GM12875 (cell line): ENCODE measurements around the gene DRC1.

Source experiments
- H3K4me3 ChIP-seq: one replicate; pipeline ENCODE4 v1.5.1; 2011; ENCODE audit warnings: low read depth, low read length, control low read depth
- TF ChIP-seq, protein P1 (sequence below): IDR thresholded peaks from 2 replicates; pipeline ENCODE4 v1.5.1; 2011; ENCODE audit warnings: low read depth, mild to moderate bottlenecking, control low read depth, inconsistent platforms, low read length, moderate library complexity, borderline replicate concordance; ENCODE audit not compliant: insufficient read depth

Gene DRC1

DNA sequence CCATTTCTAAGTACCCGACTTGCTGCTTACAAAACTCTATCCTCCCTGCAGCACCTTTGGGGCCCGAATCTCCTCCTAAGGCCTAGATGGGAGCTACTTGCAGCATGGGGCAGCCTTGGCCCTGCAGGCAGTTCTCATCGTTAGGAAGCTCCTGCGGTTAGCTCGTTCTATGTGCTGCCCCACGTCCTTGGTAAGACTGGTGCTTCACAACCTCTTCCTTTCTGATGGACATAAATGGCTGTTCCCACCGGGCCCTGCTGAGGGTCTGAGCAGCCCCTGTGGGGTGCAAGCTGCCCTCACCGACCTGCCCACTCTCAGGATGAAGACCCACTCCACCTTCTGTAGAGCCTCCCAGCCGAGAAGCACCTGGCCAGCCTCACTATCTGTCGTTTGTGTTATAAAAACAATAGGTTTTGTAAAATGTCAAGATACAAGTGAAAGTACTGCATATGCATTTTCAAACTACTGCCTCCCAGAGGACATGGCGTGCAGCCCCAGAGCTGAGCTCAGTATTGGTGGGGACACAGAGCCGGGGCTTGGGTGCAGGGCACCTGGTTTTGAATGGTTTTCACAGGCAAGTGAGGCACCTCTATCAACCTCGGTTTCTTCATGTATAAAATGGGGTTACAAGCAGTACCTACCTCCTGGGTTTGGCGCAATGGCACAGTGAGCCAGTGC, 56.8 kb downstream of the DRC1 start:
- TF ChIP-seq, protein P1, sequence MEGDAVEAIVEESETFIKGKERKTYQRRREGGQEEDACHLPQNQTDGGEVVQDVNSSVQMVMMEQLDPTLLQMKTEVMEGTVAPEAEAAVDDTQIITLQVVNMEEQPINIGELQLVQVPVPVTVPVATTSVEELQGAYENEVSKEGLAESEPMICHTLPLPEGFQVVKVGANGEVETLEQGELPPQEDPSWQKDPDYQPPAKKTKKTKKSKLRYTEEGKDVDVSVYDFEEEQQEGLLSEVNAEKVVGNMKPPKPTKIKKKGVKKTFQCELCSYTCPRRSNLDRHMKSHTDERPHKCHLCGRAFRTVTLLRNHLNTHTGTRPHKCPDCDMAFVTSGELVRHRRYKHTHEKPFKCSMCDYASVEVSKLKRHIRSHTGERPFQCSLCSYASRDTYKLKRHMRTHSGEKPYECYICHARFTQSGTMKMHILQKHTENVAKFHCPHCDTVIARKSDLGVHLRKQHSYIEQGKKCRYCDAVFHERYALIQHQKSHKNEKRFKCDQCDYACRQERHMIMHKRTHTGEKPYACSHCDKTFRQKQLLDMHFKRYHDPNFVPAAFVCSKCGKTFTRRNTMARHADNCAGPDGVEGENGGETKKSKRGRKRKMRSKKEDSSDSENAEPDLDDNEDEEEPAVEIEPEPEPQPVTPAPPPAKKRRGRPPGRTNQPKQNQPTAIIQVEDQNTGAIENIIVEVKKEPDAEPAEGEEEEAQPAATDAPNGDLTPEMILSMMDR: no peak

DNA sequence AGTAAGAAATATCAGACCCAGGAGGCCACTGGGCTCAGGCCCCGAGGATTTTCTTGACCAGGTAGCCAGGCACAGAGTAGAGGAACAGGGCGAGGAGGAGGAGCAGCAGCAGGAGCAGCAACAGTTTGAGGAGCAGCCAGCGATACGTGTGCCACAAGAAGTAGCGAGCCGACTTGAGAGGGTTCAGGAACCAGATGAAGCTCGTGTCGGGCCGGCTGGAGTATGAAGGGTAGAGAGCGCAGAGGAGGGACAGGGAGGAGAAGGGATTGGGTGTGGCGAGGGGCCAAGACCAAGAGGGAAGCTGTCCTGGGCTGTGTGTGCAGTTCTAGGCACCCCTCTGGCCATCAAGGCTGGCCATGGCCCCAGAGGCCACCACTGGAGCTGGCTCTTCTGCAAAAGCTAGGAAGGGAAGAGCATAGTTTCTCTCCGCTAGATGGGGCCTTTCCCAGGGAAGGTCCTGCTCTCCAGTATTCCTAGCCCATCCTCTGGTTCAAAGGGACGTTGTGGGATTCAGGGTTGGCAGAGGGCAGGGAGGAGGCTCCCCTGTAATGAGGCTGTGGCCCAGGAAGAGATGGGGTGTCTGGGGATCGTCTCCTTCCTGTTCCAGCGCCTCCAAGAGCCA, 58.4 kb downstream of the DRC1 start:
- H3K4me3 ChIP-seq: no peak overlapping the region
- TF ChIP-seq, protein P1: no peak

More for the DNA sequence above, 56.8 kb downstream of the DRC1 start:
- H3K4me3 ChIP-seq: no peak overlapping the region

DNA sequence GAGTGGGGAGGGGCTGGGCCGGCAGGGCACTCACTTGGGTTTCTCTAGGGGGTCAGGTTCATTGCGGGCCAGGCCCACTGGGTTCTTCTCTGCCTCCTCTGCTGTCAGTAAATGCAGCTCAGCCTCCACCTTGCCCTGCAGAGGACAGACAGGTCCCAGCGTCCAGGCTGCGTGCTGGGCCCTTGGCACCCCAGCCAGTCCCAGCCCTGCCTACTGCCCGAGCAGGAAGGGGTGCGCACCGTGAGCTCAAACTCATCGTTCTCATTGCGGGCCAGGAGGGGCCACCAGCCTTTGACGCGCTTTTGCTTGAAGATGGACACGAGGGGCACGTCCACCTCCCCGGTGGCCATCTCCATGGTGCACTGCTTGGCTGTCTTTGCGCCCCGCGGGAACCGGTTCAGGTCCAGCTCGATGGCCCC, 58.9 kb downstream of the DRC1 start:
- TF ChIP-seq, protein P1: no peak
- no peak overlapping the region for H3K4me3 ChIP-seq

DNA sequence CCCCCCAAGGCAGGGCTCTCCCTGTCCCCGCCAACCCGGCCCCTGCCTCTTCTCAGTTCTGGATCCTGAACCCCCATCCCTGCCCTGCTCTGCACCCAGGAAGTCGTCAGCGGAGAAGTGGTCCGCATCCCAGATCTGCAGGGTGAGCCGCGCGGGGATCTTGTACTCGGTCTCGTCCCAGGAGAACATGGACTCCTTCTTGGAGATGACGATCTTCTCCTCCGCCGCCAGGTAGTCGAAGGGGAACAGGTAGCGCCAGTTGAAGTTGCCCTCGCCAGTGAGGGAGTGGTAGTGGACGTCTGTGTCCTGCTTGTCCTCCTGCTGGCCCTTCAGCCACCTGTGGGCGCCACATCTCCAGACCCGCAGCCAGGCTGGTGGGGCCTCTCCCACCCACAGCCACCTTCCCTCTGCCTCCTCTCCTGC, 59.9 kb downstream of the DRC1 start:
- TF ChIP-seq, protein P1: no peak
- no peak overlapping the region for H3K4me3 ChIP-seq

DNA sequence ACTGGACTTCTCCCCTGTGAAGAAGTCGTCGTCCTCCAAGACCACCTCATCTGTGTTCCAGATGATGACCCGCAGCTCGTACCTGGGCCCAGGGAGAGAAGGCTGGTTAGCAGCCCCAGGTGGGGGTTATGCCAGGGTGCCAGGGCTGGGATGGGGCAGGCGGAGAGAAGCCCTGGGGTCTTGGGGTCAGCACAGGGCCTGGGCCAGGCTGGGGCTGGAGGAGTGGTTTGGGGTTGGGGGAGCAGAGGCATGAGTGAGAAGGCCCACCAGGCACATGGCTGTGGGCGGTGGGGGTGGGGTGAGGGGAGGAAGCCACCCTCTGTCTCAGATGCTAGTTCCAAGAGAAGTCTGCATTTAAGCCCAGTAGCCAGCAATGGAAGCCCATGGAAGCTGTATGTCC, 60.4 kb downstream of the DRC1 start:
- TF ChIP-seq, protein P1: no peak
- H3K4me3 ChIP-seq: no peak overlapping the region

DNA sequence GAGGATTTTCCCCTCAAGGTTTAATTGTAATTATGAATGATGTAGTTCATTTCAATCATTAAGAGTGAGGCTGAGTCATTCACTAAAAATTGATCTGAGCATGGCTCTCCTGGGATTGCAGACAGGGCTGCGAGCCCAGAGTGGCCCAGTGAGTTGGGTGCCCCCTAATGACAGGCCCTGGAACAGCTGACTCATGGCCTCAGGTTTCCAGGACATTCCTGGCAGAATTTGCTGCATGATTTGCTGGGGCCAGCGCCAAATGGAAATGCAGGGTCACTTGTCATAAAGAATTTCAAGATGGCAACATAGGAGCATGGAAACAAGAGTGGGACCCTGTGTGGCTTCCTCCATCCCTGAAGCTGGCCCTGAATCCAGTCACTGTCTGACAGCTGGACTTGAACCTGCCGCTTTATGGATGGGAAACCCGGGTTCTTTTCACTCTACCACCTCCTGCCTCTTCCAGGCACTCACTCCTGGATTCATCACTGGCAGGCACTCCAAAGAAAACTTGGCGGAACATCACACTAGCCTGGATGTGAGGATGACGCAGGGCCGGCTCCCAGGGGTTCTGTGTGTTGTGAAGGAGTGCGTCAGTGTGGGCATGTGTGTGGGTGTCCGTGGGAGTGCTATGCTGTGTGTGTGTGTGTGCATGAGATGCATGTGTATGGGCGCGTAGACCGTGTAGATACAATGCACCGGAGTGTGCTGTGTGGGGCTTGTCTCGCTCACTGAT, 61.0 kb downstream of the DRC1 start:
- no peak overlapping the region for H3K4me3 ChIP-seq
- TF ChIP-seq, protein P1: peak; percentile 61; the same call in 1 of the 2 replicates
